H1 (cell line): ENCODE measurements around the gene DPT. TPM values are rescaled to one million over a fixed set of nuclear protein-coding genes. Genes with fewer than 3 reads are reported as not detected.

ENCODE experiments used
- CTCF ChIA-PET: fragments of 300-600 bp; sonication (Branson Sonifier 250); formaldehyde crosslinking; loops from one replicate; lab custom pipeline; 2021; ENCODE audit not compliant: partially characterized antibody; lab: Charles Lee
- POLR2A ChIA-PET: fragments of 300-600 bp; sonication (Branson Sonifier 250); formaldehyde crosslinking; loops from one replicate; lab custom pipeline; 2021; ENCODE audit warnings: inconsistent platforms; ENCODE audit not compliant: partially characterized antibody; lab: Charles Lee
- DNase-seq, 2 experiments: peaks; one replicate each; pipeline versions ENCODE4 v3.0.0 to v3.0.0-alpha.2; 2010 to 2022; ENCODE audit warnings: low spot score in 2 of 2, low read depth in 1 of 2, mixed read lengths in 1 of 2
- FAIRE-seq: peaks from 2 replicates; lab custom pipeline; 2011; peaks lifted over from hg19 to GRCh38; lab: Jason Lieb, UNC
- H2AFZ ChIP-seq: 2 replicates; pipeline ENCODE4 v1.8.1; 2012; ENCODE audit warnings: low read length, inconsistent platforms
- H2AK5ac ChIP-seq: 2 replicates; pipeline ENCODE4 v1.6.1; 2013; ENCODE audit warnings: low read depth, low read length
- H2BK120ac ChIP-seq: replicated peaks from 2 replicates; pipeline ENCODE3; 2013; ENCODE audit warnings: low read depth, low read length, inconsistent platforms
- H2BK12ac ChIP-seq: 2 replicates; pipeline ENCODE4 v1.6.1; 2013; ENCODE audit warnings: low read depth, low read length
- H2BK15ac ChIP-seq: 2 replicates; pipeline ENCODE4 v1.6.1; 2013; ENCODE audit warnings: low read length
- H2BK20ac ChIP-seq: 2 replicates; pipeline ENCODE4 v1.6.1; 2013; ENCODE audit warnings: low read length
- H2BK5ac ChIP-seq: 2 replicates; pipeline ENCODE4 v1.6.1; 2013; ENCODE audit warnings: low read depth, low read length
- H3K14ac ChIP-seq: 2 replicates; pipeline ENCODE4 v1.6.1; 2013; ENCODE audit warnings: inconsistent platforms; ENCODE audit not compliant: insufficient read length
- H3K18ac ChIP-seq: 2 replicates; pipeline ENCODE4 v1.6.1; 2013; ENCODE audit warnings: low read length; ENCODE audit errors: extremely low read depth
- H3K23ac ChIP-seq: 2 replicates; pipeline ENCODE4 v1.6.1; 2013; ENCODE audit warnings: inconsistent platforms; ENCODE audit not compliant: insufficient read length
- H3K23me2 ChIP-seq: 2 replicates; pipeline ENCODE4 v1.6.1; 2013; ENCODE audit warnings: low read depth, low read length
- H3K27ac ChIP-seq: 2 replicates; pipeline ENCODE4 v1.6.1; 2011; ENCODE audit warnings: low read depth, low read length, inconsistent platforms
- H3K27me3 ChIP-seq, 4 experiments: replicated peaks in 1 of 4; 1 replicate in 1 of 4; 2 replicates in 3 of 4; pipeline versions ENCODE4 v1.6.1 to v1.8.1; 2011 to 2013; ENCODE audit warnings: low read length in 3 of 4, mild to moderate bottlenecking in 3 of 4, inconsistent platforms in 2 of 4, mixed read lengths in 2 of 4, moderate library complexity in 1 of 4; ENCODE audit not compliant: control insufficient read depth in 3 of 4, insufficient read depth in 3 of 4; ENCODE audit errors: extremely low read depth in 1 of 4
- H3K36me3 ChIP-seq, 4 experiments: 2 replicates each; pipeline versions ENCODE4 v1.6.1 to v1.8.1; 2011 to 2013; ENCODE audit warnings: mild to moderate bottlenecking in 4 of 4, low read length in 3 of 4, moderate library complexity in 2 of 4, control low read depth in 1 of 4, inconsistent platforms in 1 of 4; ENCODE audit not compliant: insufficient read depth in 4 of 4, control insufficient read depth in 2 of 4
- H3K4ac ChIP-seq: replicated peaks from 2 replicates; pipeline ENCODE3; 2013; ENCODE audit warnings: low read length, low read depth, mixed read lengths, inconsistent platforms; ENCODE audit not compliant: insufficient read length
- H3K4me1 ChIP-seq, 4 experiments: replicated peaks in 1 of 4; 1 replicate in 1 of 4; 2 replicates in 3 of 4; pipeline versions ENCODE4 v1.6.1 to v1.8.1; 2011 to 2013; ENCODE audit warnings: low read length in 3 of 4, inconsistent platforms in 2 of 4, mixed read lengths in 1 of 4; ENCODE audit not compliant: insufficient read depth in 4 of 4, control insufficient read depth in 3 of 4
- H3K4me2 ChIP-seq, 2 experiments: 2 replicates each; pipeline versions ENCODE4 v1.6.1 to v1.8.1; 2011 to 2013; ENCODE audit warnings: low read depth in 2 of 2, low read length in 2 of 2, control low read depth in 1 of 2, inconsistent platforms in 1 of 2, mild to moderate bottlenecking in 1 of 2; ENCODE audit not compliant: insufficient read depth in 1 of 2
- H3K4me3 ChIP-seq, 4 experiments: fragments of 200-600, 300-600 bp in 1 of 4; sonication (generic), shearing (Covaris generic), sonication (Bioruptor Twin) in 1 of 4; 2 replicates each; pipeline versions ENCODE4 v1.5.1 to v1.8.1; 2011 to 2016; ENCODE audit warnings: low read length in 4 of 4, low read depth in 3 of 4, control low read depth in 2 of 4, inconsistent platforms in 2 of 4, mild to moderate bottlenecking in 2 of 4, mixed read lengths in 1 of 4, moderate library complexity in 1 of 4; ENCODE audit not compliant: insufficient read depth in 2 of 4; ENCODE audit errors: extremely low read depth in 1 of 4
- H3K56ac ChIP-seq: replicated peaks from 2 replicates; pipeline ENCODE3; 2013; ENCODE audit warnings: low read depth, mild to moderate bottlenecking, mixed read lengths, low read length, inconsistent platforms; ENCODE audit not compliant: insufficient read length
- H3K79me1 ChIP-seq: 2 replicates; pipeline ENCODE4 v1.6.1; 2013; ENCODE audit warnings: low read depth, low read length, control low read depth
- H3K79me2 ChIP-seq, 2 experiments: 2 replicates each; pipeline versions ENCODE4 v1.6.1 to v1.8.1; 2012 to 2013; ENCODE audit warnings: low read length in 2 of 2, mild to moderate bottlenecking in 2 of 2, inconsistent platforms in 1 of 2; ENCODE audit not compliant: insufficient read depth in 2 of 2, control insufficient read depth in 1 of 2
- H3K9ac ChIP-seq, 4 experiments: replicated peaks in 1 of 4; 1 replicate in 1 of 4; 2 replicates in 3 of 4; pipeline versions ENCODE4 v1.6.1 to v1.8.1; 2011 to 2013; ENCODE audit warnings: low read depth in 3 of 4, low read length in 3 of 4, control low read depth in 2 of 4, mild to moderate bottlenecking in 2 of 4, moderate library complexity in 2 of 4, inconsistent platforms in 1 of 4; ENCODE audit errors: extremely low read depth in 1 of 4
- H3K9me3 ChIP-seq, 2 experiments: 2 replicates each; pipeline versions ENCODE4 v1.6.1 to v1.8.1; 2012 to 2013; ENCODE audit warnings: mild to moderate bottlenecking in 2 of 2, moderate library complexity in 2 of 2, control low read depth in 1 of 2, inconsistent platforms in 1 of 2, low read depth in 1 of 2, low read length in 1 of 2, mixed read lengths in 1 of 2; ENCODE audit not compliant: insufficient read depth in 2 of 2
- H4K20me1 ChIP-seq, 2 experiments: replicated peaks in 1 of 2; 2 replicates each; pipeline versions ENCODE3 to v1.8.1; 2011 to 2013; ENCODE audit warnings: inconsistent platforms in 2 of 2, low read length in 2 of 2, mild to moderate bottlenecking in 1 of 2; ENCODE audit not compliant: insufficient read depth in 2 of 2, control insufficient read depth in 1 of 2
- H4K5ac ChIP-seq: 2 replicates; pipeline ENCODE4 v1.6.1; 2013; ENCODE audit warnings: low read length, low read depth, mixed read lengths, inconsistent platforms; ENCODE audit not compliant: insufficient read length
- H4K8ac ChIP-seq: 2 replicates; pipeline ENCODE4 v1.8.0; 2013; ENCODE audit warnings: mild to moderate bottlenecking, moderate library complexity, low read length, inconsistent platforms; ENCODE audit not compliant: insufficient read depth; ENCODE audit errors: extremely low read depth
- H4K91ac ChIP-seq: replicated peaks from 2 replicates; pipeline ENCODE3; 2013; ENCODE audit warnings: low read length, mixed read lengths, inconsistent platforms; ENCODE audit not compliant: insufficient read length
- CEBPB ChIP-seq: IDR thresholded peaks from 2 replicates; pipeline ENCODE4 v1.6.1; 2012; ENCODE audit warnings: low read depth, low read length
- CHD1 ChIP-seq: IDR thresholded peaks from 2 replicates; pipeline ENCODE4 v1.6.1; 2012; ENCODE audit warnings: low read depth, low read length, improper control_type of control experiment
- KDM1A ChIP-seq: fragments of 200-600, 300-600 bp; sonication (generic); IDR thresholded peaks from 2 replicates; pipeline ENCODE4 v1.7.1; 2016; ENCODE audit warnings: mild to moderate bottlenecking, low read length, borderline replicate concordance
- KDM5A ChIP-seq: fragments of 200-600 bp; IDR thresholded peaks from 2 replicates; pipeline ENCODE4 v1.7.1; 2012; ENCODE audit warnings: mild to moderate bottlenecking, low read length, inconsistent platforms, mixed read lengths
- NANOG ChIP-seq: IDR thresholded peaks from 2 replicates; pipeline ENCODE4 v1.6.1; 2011; ENCODE audit warnings: low read length, low read depth, mild to moderate bottlenecking, inconsistent platforms; ENCODE audit not compliant: insufficient read depth, poor library complexity, severe bottlenecking
- POLR2AphosphoS5 ChIP-seq: IDR thresholded peaks from 2 replicates; pipeline ENCODE4 v1.6.1; 2011; ENCODE audit warnings: low read depth, low read length
- POU5F1 ChIP-seq: IDR thresholded peaks from 2 replicates; pipeline ENCODE4 v1.6.1; 2011; ENCODE audit warnings: low read depth, mild to moderate bottlenecking, low read length, moderate library complexity
- RXRA ChIP-seq: IDR thresholded peaks from 2 replicates; pipeline ENCODE4 v1.6.1; 2011; ENCODE audit warnings: low read depth, mild to moderate bottlenecking, low read length, moderate library complexity; ENCODE audit not compliant: insufficient read depth
- SP4 ChIP-seq: IDR thresholded peaks from 2 replicates; pipeline ENCODE4 v1.6.1; 2012; ENCODE audit warnings: low read length, inconsistent platforms
- WGBS, 2 experiments: shearing (Covaris generic) in 1 of 2; methylation state at CpG; one replicate each; pipeline versions ENCODE4 v1.1.6 to v1.1.7; 2013 to 2015; ENCODE audit warnings: low lambda C conversion rate in 2 of 2, mixed read lengths in 2 of 2, inconsistent platforms in 1 of 2, low coverage in 1 of 2, missing lambda C conversion rate in 1 of 2; ENCODE audit not compliant: insufficient replicate concordance in 2 of 2, insufficient coverage in 1 of 2, insufficient read length in 1 of 2; ENCODE audit errors: extremely low coverage in 1 of 2, missing lambda C conversion rate in 1 of 2; 5-methylcytosine and 5-hydroxymethylcytosine counted together
- polyA plus RNA-seq, 7 experiments: library from polyadenylated mRNA; depleted of rRNA in 3 of 7; stranded (reverse) in 5 of 7; unstranded in 2 of 7; fragments of >200 nt in 5 of 7; fragments of 200-250 nt in 2 of 7; gene quantifications; 1 replicate in 5 of 7; 2 replicates in 1 of 7; 4 replicates in 1 of 7; pipeline versions ENCODE4 v1.2.1 to v1.2.3, GENCODE V29; 2011 to 2013; ENCODE audit warnings: missing spikeins in 2 of 7, mixed read lengths in 2 of 7
- total RNA-seq: library from RNA; stranded (reverse); fragmentation: NEBNext Ultra II Directional; extraction: Animal tissue kit (Norgen Biotek cat#: 25700); gene quantifications from 2 replicates; pipeline ENCODE4 v1.2.1, GENCODE V29; 2021
- TF ChIP-seq, protein P1 (sequence below): IDR thresholded peaks from 2 replicates; pipeline ENCODE4 v1.6.1; 2012; ENCODE audit warnings: low read length, inconsistent platforms

The DPT gene
- total and polyA plus RNA-seq, 2 of the 8 experiments (the other 6 are each of a cell fraction or from before 2014, with no cell fraction given) = not detected

- Histone ChIP-seq H3K27ac (no peak overlapping the region), H3K4me3 (no peak overlapping the region), H3K56ac (no peak overlapping the region), H4K8ac (no peak overlapping the region), H3K27me3 (no peaks in the 10 kb centered on the region), H3K18ac (no peak overlapping the region), H2BK120ac (no peak overlapping the region), H4K91ac (no peak overlapping the region), H2AFZ (no peak overlapping the region), H2BK5ac (no peak overlapping the region), H3K23ac (no peak overlapping the region), H3K79me2 (no peaks in the 10 kb centered on the region), H2AK5ac (no peak overlapping the region), H2BK20ac (no peak overlapping the region), H4K20me1 (no peaks in the 10 kb centered on the region), H3K79me1 (no peaks in the 10 kb centered on the region), H3K4me2 (no peak overlapping the region), H3K4ac (no peak overlapping the region), H2BK12ac (no peak overlapping the region), H4K5ac (no peak overlapping the region), H3K9ac (no peak overlapping the region), H3K9me3 (no peaks in the 10 kb centered on the region), H3K4me1 (no peaks in the 10 kb centered on the region), H3K23me2 (no peaks in the 10 kb centered on the region), H3K14ac (no peak overlapping the region), H2BK15ac (no peak overlapping the region), H3K36me3 (no peaks in the 10 kb centered on the region)
- WGBS, 2 experiments = 93% methylated on average over 3 of the region's 4 CpGs; no CpG with 5 or more reads in 1 of the 2 experiments
- FAIRE-seq = no peak
- ChIA-PET POLR2A (no interaction called here), CTCF (interaction anchor here (1.3 to 1.4 kb wide), 2 partner anchors 22 to 102 kb away, joined by 3 read pairs; no protein-coding TSS in a partner anchor)
- TF ChIP-seq, protein P1, sequence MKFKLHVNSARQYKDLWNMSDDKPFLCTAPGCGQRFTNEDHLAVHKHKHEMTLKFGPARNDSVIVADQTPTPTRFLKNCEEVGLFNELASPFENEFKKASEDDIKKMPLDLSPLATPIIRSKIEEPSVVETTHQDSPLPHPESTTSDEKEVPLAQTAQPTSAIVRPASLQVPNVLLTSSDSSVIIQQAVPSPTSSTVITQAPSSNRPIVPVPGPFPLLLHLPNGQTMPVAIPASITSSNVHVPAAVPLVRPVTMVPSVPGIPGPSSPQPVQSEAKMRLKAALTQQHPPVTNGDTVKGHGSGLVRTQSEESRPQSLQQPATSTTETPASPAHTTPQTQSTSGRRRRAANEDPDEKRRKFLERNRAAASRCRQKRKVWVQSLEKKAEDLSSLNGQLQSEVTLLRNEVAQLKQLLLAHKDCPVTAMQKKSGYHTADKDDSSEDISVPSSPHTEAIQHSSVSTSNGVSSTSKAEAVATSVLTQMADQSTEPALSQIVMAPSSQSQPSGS = no peak
- TF ChIP-seq CHD1 = no peak
- TF ChIP-seq POU5F1 = no peak
- no peak for TF ChIP-seq RXRA
- TF ChIP-seq KDM5A = no peak
- TF ChIP-seq CEBPB = no peak
- no peak for TF ChIP-seq POLR2AphosphoS5
- no peak for TF ChIP-seq NANOG
- TF ChIP-seq SP4 = no peak
- TF ChIP-seq KDM1A = no peak
- DNase-seq = no peak
Observed at GRCh38 chr1:168739908-168740307, 10.9 kb upstream of the DPT start.
